DMS114 treated with DMSO at 0.1 percent for 48 hours (cell line): ENCODE data around the gene LCN1.
"Not testable (repeated sequence)": the region's sequence is repeated elsewhere in the genome, so short reads cannot be mapped to it uniquely, and the experiment has no call there.

ENCODE experiments used
- DNase-seq: peaks from one replicate; lab custom pipeline; 2025; ENCODE audit not compliant: unreplicated experiment; lab: John Stamatoyannopoulos, UW

Gene LCN1

DNA sequence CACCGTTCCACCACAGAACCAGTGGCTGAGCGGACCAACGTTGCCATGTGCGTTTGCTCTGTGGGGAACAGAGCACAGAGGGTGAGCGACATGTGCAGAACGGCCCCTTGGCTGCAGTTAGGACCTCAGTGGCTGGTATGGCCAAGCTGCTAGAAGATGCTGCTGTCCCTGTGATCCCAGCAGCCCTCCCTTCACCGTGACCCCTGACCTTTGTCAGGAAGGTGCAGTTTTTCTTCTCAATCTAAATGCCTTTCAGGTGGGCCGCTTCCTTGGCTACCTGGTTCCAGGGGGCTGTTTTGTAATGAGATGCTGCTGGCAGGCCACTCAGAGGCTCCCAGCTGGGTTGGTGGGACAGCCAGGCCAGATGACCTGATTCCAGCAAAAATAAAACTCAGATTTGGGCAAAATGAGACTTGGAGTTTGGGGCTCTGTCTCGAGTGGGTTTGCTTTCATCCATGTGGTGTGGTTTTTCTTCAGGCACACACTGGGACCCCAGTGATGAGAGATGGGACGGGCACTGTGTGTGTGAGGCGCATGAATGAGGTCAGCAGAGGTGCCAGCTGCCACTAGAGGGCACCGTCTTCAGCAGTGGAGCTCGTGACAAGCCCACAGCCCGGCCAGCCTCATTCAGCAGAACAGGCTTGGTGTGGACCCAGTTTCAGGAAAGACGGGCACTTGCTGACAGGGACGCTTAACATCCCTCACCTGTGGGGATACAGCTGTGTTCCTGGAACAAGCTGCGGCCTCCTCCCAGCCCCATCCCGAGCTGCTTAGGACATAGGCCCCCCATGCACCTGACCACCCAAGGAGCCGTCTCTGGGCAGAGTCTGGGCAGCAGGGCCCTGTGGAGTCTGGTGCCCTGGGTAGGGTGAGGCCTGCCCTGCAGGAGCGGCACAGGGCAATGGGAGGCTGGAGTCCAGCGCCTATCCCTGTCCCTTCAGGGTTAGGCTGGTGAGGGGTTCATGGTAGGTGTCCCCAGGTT, 16.7 kb upstream of the LCN1 start:
- DNase-seq = peak; percentile 18

DNA sequence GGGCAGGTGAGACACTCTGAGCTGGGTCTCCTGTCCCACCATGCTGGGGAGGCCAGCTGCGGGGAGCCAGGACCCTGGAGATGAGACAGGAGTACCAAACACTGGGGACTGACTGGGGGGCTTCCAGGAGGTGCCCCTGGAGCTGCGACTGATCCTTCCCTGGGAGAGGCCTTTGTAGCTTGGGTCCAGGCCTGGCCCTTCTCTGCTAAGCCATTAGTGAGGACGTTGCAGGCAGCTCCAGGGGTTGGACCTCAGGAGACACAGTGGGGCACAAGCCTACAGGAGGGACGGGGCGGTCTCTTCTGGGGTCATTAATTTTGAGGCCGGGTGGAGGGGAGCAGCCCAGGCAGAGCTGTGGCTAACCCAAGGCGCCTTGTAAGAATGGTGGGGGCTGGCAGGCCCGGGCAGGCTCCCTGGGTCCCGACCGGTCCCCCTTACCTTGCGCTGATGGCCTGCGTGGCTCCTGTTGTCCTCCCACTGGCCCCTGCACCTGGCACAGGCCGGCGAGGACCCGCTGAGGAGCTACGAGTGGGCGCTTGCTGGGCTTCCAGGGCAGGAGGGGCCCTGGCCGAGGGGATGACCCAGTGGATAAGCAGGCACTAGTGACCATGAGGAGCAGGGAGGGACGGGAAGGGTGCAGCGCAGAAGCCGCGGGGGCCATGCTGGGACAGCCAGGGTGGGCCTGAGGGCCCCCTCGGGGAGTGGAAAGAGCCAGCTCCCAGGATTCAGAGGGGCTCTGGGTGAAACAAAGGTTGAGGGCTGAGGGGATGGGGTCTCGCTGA, 15.6 kb upstream of the LCN1 start:
- DNase-seq = no peak

DNA sequence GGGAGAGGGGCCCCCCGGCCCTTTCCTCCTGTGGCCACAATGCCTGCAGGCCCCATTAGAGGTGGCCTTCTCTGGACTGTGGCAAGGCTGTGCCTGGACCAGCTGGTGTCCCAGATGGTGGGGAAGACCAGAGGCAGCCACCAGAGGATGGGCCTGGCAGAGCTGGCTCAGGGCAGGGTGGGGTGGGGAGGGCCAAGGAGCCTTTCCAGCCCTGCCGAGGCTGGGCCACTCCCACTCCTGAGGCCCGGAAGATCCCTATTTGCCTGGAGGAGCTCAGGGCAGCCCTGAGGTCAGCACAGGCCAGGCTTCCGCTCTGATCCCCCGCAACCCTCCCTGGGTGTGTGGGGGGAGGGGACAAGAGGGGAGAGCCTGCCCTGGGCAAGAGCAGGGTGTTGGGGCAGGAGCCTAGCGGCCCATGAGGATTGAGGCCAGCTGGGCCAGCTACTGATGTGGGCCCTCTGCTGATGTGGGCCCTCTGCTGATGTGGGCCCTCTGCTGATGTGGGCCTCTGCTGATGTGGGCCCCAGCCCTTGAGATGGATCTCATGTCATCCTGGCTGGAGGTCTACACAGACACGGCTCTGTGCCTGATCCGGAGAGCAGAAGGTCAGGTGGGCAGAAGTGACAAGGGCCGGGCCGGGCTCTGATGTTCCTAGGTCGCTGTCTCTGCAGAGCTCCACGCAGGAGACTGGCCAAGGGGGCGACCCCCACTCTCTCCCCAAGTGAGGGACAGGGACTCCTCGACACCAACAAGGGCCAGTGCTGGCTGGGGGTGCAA, 14.7 kb upstream of the LCN1 start:
- DNase-seq = no peak

DNA sequence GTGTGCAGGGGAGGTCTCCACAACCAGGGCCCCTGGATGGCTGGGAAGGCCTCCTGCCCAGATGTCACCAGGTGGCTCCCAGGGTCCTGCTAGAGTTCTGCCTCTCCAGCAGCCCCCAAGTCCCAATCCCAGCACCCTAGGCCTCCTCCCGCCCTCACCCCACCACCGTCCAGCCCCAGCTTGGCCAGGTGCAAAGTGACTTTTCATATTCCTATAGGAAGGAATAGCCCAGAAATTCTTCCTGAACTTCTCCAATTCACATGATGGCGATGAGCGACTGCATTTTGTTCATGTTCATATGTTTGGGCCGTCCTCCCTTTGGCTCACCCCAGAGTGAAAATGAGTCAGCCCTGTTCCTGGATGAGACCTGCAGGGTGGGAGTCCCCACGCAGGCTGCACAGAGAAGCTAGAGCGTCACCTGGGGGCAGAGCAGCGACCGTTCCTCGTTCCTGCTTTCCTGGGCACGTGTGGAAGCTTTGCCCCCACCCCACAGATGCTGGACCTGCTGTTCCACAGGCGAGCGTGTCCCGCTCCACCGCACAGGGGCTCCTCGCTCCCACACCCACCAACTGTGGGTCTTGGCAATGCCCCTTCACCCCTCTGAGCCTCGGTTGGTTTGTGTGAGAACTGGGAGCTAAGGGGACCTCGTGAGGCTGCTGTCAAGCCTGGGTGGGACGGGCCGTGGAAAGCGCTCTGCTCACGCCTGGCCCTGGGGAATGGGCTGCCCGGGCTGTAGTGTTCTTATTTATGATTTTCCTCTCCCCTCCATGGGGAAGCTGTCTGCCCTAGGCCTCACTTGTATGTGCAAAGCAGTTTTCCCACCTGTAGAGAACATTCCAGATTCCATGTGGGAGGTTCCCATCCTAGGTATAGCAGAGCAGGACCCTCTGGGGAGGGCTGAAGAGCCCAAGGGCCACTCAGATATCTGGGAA, 13.9 kb upstream of the LCN1 start:
- no peak for DNase-seq

DNA sequence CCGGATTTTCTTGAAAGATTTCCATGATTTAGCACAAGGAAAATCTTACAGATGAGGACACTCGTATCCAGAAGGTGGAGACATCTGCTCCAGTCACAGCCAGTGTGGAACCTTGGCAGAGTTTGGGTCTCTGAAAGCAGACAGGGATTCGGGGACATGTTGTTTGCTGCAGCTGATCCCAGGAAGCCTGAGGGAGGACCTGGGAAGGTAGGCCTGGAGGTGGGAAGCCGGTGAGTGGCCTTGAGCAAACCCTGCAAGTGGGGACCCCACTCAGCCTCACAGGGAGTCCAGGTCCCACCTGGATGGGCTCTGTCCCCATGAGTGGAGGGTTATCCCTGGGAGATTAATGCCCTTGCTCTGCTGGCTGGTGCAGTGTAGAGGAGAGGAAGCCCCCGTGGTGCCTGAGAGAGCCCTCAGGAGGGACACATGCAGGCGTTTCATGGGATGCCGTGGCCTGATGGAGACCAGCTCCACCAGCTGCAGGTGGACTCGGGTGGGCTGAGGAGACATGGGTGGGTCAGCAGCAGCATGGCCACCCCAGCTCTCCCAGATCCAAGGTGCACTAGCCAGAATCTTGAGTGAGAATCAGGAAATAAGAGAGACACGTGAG, 12.9 kb upstream of the LCN1 start:
- DNase-seq = no peak

DNA sequence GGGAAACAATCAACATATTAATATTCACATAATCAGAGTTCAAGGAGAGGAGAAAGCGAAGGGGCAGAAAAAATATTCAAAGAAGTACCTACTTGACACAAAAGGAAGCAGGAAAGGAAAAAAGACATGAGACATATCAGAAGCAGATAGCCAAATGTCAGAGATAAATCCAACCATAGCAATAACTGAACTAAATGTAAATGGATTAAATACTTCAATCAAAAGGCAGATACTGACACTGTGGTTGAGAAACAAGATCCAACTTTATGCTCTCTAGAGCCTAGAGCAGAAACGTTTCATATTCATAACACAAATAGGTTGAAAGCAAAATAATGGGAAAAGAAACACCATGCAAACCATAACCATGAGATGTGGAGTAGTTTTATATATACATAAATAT, 11.8 kb upstream of the LCN1 start:
- DNase-seq = no peak

DNA sequence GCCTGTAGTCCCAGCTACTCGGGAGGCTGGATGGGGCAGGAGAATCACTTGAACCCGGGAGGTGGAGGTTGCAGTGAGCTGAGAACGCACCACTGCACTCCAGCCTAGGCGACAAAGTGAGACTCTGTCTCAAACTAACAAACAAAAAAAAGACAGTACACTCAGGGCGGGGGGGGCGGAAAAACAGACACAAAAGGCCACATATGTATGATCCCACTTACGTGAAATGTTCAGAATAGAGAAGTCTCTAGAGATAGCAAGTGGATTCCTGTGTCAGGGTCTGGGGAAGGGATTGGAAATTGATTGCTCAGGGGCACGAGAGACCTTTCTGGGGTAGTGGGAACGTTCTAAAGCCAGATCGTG, 9.0 kb upstream of the LCN1 start:
- DNase-seq = no peak

DNA sequence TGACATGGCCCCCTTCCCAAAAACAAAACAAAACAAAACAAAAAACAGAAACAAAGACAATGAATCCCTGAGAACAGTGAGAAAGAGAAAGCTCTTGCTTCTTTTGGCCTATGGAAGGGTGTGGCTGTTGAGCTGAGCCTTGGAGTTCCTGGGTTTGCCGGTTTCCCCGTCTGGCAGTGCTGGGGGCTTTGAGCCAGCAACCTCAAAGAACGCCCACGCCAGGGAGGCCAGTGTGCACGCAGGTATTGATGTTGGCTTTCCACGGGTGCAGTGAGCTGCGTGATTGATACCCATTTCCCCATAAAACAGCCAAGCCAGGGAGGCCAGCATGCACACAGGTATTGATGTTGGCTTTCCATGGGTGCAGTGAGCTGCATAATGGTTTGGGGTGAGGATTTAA, 8.3 kb upstream of the LCN1 start:
- no peak for DNase-seq

DNA sequence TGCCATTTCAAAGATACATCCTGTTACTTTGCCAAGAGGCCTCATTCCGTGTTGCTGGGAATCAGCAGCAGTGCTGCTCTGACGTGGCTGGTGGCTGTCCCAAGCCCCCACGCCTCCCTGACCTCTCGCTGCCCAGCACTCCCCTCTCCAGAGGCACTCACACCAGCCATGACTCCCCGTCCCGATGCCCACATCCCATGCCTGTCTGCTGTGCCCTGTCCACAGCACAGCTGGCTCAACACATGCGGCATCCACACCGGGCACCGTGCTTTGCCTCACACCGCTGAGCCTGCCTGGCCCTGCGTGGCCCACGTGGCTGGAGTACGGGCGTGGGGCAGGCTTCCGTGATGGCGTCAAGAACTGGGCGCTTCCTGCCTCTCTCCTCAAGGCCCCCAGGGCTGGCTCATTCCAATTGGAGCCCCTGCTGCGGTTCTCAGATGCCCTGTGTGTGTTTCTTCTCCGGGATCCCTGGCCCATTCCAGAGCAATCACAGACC, 7.8 kb upstream of the LCN1 start:
- DNase-seq = no peak

DNA sequence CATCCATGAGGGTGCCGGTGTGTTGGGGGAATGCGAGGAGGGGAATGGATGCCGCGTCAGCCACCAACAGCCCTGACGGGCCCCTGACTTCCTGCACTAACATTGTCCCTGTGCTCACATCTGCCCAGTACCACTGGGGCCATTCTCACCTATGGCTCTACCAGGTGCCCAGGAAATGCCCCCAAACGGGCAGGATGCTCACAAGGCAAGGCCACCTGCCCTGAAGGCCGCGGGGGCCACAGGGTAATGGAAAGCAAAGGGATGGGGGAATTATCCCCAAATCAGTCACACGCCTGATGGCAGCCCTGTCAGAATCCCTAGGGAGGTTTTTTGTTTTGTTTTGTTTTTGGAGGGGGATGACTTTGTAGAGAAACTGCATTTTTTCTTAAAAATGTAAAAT, 7.3 kb upstream of the LCN1 start:
- not testable (repeated sequence) for DNase-seq

DNA sequence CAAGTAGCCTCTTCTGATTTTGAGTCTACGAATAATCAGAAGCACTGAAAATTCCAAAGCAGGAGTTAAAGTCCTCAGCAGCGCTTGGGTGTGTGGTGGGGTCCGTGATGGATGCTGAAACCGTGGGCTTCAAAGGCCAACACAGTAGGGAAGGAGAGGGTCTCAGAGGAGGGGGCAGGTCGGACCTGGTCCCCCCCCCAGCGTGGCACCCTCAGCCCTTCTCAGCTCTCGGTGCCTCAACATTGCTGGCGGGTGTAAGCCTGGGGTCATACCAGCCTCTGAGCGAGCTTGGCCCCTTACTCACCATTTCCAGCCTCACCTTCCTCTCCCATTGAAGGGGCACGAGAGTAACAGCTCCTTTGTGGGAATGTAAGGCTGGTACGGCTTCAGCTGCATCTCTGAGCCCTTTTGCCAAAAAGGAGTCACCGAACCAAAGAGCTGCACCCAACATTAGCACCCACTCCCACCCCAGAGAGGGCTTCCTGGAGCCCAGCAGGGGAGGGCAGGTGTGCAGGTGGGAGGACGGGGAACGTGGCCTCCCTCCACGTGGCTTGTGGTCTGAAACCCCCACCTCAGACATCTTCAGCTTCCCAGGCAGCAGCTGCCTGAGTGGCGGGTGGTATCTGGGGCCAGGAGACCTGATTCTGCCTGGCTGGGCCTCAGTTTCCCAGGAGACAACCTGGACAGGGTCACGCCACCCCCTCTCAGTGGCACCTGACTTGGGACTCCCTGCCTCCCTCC, 6.7 kb upstream of the LCN1 start:
- no peak for DNase-seq

DNA sequence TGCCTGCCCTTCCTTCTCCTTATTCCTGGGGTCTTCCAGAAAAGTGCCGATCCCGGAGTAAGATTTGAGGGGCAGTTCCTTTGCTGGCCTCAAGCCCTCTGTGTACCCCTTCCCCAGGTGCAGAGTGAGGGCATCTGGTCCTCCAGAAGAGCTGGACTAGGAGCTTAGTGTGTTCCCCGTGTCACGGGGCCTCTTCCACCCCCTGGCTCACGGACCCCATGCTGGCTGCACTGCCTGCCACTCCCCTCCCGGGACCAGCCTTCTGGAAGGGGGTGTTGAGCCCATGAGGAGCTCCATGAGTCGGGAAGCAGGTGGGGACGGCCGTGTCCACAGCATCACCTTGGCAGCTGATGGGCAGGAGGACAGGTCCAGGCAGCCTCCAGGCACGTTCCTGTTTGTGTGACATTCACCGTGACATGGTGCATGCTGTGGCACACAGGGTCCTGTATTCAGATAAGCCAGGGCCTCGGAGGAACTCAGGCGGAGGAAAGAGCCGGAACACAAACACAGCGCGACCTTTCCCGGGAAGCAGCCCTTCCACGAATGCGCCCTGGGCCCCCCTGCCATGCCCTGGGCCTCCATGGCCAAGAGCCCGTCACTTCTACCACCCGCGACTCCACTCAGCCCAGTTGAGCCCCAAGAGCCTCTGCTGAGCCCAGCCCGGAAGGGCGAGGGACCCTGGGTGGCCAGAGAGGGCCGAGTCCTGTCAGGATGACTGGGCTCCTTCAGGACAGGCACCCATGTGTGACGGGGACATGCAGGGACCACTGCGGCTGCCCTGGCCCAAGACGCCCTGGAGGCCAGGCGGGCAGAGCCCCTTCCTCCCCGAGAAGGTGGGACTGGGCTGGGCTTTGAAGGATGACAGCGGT, 5.9 kb upstream of the LCN1 start:
- DNase-seq = no peak

DNA sequence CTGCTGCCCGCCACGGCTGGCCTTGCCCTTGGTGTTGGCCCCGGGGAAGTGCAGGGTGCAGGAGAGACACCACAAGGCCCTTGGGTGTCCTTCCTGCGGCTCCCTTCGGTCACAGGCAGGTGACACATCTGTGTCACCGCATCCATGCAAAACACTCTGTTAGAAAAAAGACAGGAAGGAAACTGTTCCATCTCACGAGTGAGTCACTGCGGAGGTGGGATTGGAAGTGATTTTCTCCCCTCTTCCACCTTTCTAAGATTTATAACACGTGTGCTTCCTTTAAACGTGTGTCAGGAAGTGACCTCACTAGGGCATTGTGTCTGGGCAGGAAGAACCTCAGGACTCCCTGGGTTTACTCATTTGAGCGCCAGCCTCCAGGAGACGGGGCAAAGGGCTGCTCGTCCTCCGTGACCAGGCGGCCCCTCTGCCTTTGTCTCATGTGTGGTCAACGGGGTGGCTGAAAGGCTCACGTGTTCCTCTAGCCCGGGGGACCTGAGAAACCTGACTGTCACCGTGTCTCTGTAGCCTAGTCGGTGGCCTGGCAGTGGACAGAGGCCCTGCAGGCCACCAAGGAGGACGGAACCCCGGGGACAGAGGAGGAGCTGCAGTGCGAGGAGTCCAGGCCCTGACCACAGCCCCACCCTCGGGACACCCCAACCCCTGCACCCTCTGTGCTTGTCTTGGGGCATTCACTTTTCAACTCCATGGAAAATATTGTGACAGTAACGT, 4.9 kb upstream of the LCN1 start:
- no peak for DNase-seq

DNA sequence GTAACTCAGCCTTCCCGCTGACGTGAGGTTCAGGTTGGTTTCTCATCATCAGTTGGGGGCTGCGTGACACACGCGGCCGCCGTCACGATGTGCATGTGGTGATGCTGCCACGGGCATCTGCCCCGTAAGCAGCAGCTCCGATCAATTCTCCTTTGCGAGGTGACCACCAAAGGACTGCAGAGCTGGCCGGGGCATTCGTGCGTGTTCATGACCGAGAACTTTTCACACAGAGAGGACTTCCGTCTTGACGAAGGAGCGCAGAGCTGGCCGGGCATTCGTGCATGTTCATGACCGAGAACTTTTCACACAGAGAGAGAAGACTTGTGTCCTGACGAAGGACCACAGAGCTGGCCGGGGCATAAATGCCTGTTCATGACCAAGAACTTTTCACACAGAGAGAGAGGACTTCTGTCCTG, 3.8 kb upstream of the LCN1 start:
- no peak for DNase-seq

DNA sequence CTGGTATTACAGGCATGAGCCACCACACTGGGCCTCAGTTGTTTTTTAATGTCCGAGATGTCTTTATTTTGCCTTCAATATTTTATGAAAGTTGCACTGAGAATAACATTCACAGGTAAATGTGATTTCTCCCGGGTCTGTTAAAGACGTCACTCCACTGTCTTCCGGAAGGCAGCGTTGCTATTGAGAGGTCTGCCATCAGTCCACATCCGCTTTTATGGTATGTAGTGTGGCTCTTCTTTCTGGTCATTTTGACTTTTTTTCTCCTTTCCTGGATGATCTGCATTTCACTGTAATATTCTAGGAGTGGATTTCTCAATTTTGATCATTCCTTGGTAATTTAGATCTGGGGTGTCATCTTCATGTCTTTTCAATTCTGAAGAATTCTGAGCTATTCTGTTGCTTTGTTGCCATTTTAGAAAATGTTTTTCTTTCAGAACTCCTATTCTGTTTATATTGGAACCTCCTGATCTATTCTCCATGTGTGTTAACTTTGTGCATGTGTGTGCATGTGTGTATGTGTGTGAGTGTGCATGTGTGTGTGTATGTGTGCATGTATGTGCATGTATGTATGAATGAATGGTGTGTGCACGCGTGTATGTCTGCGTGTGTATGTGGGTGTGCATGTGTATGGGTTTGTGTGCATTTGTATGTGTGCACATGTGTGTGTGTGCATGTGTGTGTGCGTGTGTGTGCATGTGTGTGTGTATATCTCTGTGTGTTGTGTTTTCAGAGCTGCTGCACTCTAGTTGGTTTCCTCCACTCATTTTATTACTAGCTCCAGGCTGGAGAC, 1.9 kb upstream of the LCN1 start:
- DNase-seq = no peak

DNA sequence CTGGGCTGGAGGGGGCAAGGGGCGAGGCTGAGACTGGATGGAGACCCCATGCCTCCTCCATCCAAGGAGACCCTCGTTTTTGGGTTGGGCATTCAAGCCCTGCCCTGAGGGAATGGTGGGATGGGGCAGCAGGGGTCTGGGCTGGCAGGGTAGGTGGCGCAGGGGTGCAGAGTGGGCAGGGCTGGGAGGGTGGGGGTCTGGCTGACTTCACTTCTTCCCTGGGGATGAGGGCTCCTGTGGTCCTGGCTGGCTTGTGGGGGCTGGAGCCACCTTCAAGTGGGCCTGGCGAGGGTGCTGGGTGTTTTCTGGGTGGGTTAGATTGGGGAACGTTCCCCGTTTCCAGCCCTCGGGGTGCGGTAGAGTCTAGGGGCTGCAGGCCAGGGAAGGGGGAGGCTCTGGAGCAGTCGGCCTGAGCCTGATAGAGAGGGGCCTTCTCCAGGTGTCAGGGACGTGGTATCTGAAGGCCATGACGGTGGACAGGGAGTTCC, 412 bp downstream of the LCN1 start:
- DNase-seq = no peak
